HTERT RPE-1 (cell line): ENCODE data around the gene ZNF143.

Experiments
- in situ Hi-C: fragments of 300-500 bp; cut with MboI; formaldehyde crosslinking; loops from 4 replicates; pipeline ENCODE4 v1.14.3; 2020; ENCODE audit warnings: low sequenced_read_pairs

Gene ZNF143

DNA sequence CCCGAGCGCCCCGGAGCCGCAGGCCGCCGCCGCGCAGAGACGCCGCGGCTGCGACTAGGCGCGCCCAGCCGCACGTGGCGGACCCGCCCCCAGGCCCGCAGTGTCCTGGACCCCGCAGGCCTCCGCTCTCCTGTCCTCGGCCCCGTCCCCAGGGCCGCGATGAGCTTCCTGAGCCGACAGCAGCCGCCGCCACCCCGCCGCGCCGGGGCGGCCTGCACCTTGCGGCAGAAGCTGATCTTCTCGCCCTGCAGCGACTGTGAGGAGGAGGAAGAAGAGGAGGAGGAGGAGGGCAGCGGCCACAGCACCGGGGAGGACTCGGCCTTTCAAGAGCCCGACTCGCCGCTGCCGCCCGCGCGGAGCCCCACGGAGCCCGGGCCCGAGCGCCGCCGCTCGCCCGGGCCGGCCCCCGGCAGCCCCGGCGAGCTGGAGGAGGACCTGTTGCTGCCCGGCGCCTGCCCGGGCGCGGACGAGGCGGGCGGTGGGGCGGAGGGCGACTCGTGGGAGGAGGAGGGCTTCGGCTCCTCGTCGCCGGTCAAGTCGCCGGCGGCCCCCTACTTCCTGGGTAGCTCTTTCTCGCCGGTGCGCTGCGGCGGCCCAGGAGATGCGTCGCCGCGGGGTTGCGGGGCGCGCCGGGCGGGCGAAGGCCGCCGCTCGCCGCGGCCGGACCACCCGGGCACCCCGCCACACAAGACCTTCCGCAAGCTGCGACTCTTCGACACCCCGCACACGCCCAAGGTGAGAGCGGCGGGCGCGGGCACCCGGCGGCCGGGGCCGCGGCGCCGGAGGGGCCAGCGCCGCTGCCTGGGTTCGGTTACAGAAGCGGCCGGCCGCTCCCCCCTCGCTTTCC, 113.2 kb downstream of the ZNF143 start:
- in situ Hi-C loops, result no loop called here

DNA sequence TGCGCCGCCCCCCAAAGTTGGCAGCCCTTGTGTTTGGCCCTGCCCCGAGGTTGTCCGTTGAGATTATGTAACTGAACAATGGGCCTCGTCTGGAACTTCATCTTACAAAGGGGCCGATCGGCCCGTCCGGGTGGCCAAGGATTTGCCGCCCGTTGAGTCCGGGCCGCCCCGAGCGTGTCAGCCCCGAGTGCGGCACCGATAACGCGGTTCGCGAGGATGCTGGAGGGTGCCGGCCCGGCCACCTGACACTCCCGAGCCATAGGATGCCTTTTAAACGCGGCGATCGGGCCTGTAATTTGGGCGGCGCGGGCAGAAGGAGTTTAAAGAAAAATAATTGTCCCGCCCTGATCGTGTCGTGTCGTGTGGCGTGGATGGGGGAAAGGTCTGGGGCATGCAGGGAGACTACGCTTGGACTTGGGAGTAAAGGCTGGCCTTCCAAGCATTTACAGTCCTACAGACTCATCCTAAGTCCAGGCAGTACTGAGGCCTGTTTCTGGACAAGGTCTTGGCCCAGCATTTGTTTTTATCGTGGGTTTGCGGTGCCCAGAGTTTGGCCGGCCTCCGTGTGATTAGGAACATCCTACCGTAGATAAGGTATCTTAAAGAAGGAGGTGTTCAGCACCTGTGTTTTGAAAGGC, 113.9 kb downstream of the ZNF143 start:
- in situ Hi-C loops, result no loop called here

DNA sequence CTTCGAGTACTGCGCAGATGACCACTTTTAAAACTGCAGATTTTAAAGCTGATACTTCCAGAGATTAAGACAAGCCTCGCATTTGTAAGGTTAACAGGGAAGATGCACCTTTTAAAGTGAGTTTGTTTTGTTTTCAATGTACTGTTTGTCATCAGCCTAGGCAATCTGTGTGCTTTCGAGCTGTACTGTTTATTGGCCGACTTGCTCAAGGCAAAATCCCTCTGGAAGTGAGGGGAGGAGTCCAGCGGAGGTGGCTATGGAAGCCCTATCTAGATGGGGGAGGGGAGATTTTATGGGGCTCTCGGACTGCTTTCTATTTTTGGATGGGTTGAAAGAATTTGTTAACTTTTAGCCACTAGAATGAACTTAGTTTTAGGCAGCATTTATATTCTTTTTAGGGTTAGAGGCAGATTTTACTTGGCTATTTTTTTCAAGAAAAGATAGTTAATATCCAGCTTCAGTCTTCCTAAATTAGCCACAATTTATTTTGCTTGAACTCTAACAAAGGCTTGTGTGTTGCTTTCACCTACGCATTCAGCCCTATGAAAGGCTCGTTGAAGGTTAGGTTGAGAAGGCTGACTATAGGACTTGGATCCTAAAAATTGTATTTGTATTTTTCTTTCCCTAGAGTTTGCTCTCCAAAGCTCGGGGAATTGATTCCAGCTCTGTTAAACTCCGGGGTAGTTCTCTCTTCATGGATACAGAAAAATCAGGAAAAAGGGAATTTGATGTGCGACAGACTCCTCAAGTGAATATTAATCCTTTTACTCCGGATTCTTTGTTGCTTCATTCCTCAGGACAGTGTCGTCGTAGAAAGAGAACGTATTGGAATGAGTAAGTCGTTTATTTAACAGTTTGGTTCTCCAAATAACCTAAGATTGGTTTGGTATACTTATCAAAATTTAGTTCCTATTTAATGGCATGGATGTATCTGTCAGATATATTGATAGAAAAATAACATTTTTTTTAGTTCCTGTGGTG, 114.7 kb downstream of the ZNF143 start:
- in situ Hi-C loops, result no loop called here

DNA sequence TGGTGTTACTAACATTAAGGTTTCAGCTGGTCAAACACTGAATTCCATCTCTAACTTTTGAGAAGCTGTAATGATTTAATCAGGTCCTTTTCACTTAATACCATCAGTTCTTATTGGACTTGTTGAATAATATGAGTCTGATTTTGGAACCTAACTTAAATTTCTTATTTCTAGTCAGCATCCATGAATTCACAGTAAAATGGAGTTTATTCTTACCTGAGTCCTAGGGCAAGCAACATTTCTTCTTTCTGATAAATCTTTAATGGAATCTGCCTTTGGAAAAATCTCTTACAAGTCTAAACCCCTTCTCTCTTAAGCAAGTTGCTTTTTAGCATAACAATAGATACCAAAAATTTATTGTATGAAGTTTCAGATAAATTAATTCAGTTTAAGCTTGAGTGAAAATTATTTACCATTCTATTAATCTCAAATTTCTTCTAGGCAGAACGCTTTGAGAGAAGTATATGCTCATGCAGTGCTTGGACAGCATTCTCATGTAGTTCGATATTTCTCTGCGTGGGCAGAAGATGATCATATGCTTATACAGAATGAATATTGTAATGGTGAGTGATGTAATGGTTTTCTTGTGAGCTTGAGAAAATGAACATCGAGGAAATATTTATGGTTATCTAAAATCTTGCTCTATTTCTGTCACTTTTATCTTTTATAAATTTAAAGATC, 116.0 kb downstream of the ZNF143 start:
- in situ Hi-C loops, result no loop called here

DNA sequence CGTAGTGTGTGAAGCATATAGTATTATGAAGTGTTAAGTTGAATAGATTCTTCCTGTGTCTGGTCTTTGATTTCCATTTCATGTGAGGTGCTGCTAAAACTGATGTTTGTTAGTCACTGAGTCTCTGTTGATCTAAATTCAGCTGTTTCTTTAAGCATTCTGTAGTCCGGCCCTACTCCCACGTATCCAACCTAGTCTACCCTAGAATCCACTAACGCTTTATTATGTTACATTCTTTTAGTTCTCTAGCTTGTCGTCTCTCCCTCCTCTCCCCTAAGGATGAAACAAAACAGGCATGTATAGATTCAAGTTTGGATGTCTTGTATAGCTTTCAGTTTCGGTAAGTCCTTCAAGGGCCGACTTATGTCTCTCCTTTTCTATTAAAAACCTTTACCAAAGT, 116.7 kb downstream of the ZNF143 start:
- in situ Hi-C loops, result no loop called here
